H9 (cell line): ENCODE results near the gene TYW1. TPM values are rescaled to one million over a fixed set of nuclear protein-coding genes. Genes with fewer than 3 reads are reported as not detected.
"Not testable (repeated sequence)": the region's sequence is repeated elsewhere in the genome, so short reads cannot be mapped to it uniquely, and the experiment has no call there.

Experiments used
- DNase-seq: peaks from one replicate; pipeline ENCODE4 v3.0.0-alpha.2; 2017
- H2AFZ ChIP-seq: one replicate; pipeline ENCODE4 v1.6.1; 2013; ENCODE audit warnings: mild to moderate bottlenecking, low read length, control low read depth, moderate library complexity
- H2AK5ac ChIP-seq: 2 replicates; pipeline ENCODE4 v1.6.1; 2013; ENCODE audit warnings: low read length, control low read depth, mixed read lengths; ENCODE audit not compliant: insufficient read length
- H2BK120ac ChIP-seq: one replicate; pipeline ENCODE4 v1.6.1; 2013; ENCODE audit warnings: low read depth, mild to moderate bottlenecking, low read length, control low read depth, inconsistent platforms; ENCODE audit not compliant: poor library complexity, severe bottlenecking
- H2BK12ac ChIP-seq: 2 replicates; pipeline ENCODE4 v1.6.1; 2013; ENCODE audit warnings: low read length, control low read depth, mixed read lengths, low read depth; ENCODE audit not compliant: insufficient read length
- H2BK15ac ChIP-seq: 2 replicates; pipeline ENCODE4 v1.6.1; 2013; ENCODE audit warnings: low read depth, low read length, control low read depth
- H2BK20ac ChIP-seq: one replicate; pipeline ENCODE4 v1.6.1; 2013; ENCODE audit warnings: low read depth, mild to moderate bottlenecking, low read length, control low read depth, inconsistent platforms; ENCODE audit not compliant: poor library complexity, severe bottlenecking
- H2BK5ac ChIP-seq: 2 replicates; pipeline ENCODE4 v1.6.1; 2013; ENCODE audit warnings: low read length, control low read depth, mixed read lengths; ENCODE audit not compliant: insufficient read length
- H3K14ac ChIP-seq: 2 replicates; pipeline ENCODE4 v1.6.1; 2013; ENCODE audit warnings: low read length, control low read depth; ENCODE audit not compliant: insufficient read depth
- H3K18ac ChIP-seq: 2 replicates; pipeline ENCODE4 v1.6.1; 2013; ENCODE audit warnings: low read depth, mild to moderate bottlenecking, mixed read lengths, low read length, control low read depth; ENCODE audit not compliant: insufficient read length
- H3K23ac ChIP-seq: 2 replicates; pipeline ENCODE4 v1.6.1; 2013; ENCODE audit warnings: low read length, control low read depth, mixed read lengths, low read depth; ENCODE audit not compliant: insufficient read length
- H3K23me2 ChIP-seq: 2 replicates; pipeline ENCODE4 v1.6.1; 2013; ENCODE audit warnings: low read depth, mild to moderate bottlenecking, mixed read lengths, low read length, control low read depth; ENCODE audit not compliant: insufficient read length, poor library complexity, severe bottlenecking
- H3K27ac ChIP-seq: 2 replicates; pipeline ENCODE4 v1.5.1; 2013; ENCODE audit warnings: low read length, control low read depth, mixed read lengths, low read depth; ENCODE audit not compliant: insufficient read length
- H3K27me3 ChIP-seq: 2 replicates; pipeline ENCODE4 v1.6.1; 2013; ENCODE audit warnings: low read length, control low read depth, inconsistent platforms; ENCODE audit not compliant: insufficient read depth
- H3K4ac ChIP-seq: 2 replicates; pipeline ENCODE4 v1.6.1; 2013; ENCODE audit warnings: low read depth, mild to moderate bottlenecking, control low read depth, inconsistent platforms, low read length, moderate library complexity
- H3K4me1 ChIP-seq: 2 replicates; pipeline ENCODE4 v1.6.1; 2013; ENCODE audit warnings: low read length, control low read depth, inconsistent platforms; ENCODE audit not compliant: insufficient read depth
- H3K4me2 ChIP-seq: 2 replicates; pipeline ENCODE4 v1.6.1; 2013; ENCODE audit warnings: low read length, control low read depth, mixed read lengths; ENCODE audit not compliant: insufficient read length, insufficient read depth
- H3K56ac ChIP-seq: 2 replicates; pipeline ENCODE4 v1.6.1; 2013; ENCODE audit warnings: low read depth, mild to moderate bottlenecking, mixed read lengths, low read length, control low read depth; ENCODE audit not compliant: insufficient read length
- H3K79me1 ChIP-seq: 2 replicates; pipeline ENCODE4 v1.6.1; 2013; ENCODE audit warnings: low read depth, mild to moderate bottlenecking, moderate library complexity, low read length, control low read depth, inconsistent platforms; ENCODE audit not compliant: insufficient read depth, poor library complexity, severe bottlenecking
- H3K79me2 ChIP-seq: 2 replicates; pipeline ENCODE4 v1.6.1; 2013; ENCODE audit warnings: low read length, control low read depth, inconsistent platforms; ENCODE audit not compliant: insufficient read depth
- H3K9ac ChIP-seq: 2 replicates; pipeline ENCODE4 v1.6.1; 2013; ENCODE audit warnings: low read length, control low read depth, mixed read lengths; ENCODE audit not compliant: insufficient read length; ENCODE audit errors: extremely low read depth
- H3K9me3 ChIP-seq: one replicate; pipeline ENCODE4 v1.6.1; 2013; ENCODE audit warnings: low read depth, low read length, inconsistent platforms; ENCODE audit not compliant: control insufficient read depth
- H3T11ph ChIP-seq: one replicate; pipeline ENCODE4 v1.6.1; 2013; ENCODE audit warnings: mild to moderate bottlenecking, low read length, control low read depth, inconsistent platforms
- H4K20me1 ChIP-seq: one replicate; pipeline ENCODE4 v1.6.1; 2013; ENCODE audit not compliant: control insufficient read depth, insufficient read length, insufficient read depth
- H4K5ac ChIP-seq: 2 replicates; pipeline ENCODE4 v1.6.1; 2013; ENCODE audit warnings: low read depth, mild to moderate bottlenecking, mixed read lengths, low read length, control low read depth; ENCODE audit not compliant: insufficient read length
- H4K8ac ChIP-seq: replicated peaks from 2 replicates; pipeline ENCODE4 v1.6.1; 2013; ENCODE audit warnings: low read length, control low read depth, mixed read lengths, low read depth; ENCODE audit not compliant: insufficient read length
- H4K91ac ChIP-seq: 2 replicates; pipeline ENCODE4 v1.6.1; 2013; ENCODE audit warnings: low read depth, mild to moderate bottlenecking, moderate library complexity, mixed read lengths, low read length, control low read depth; ENCODE audit not compliant: insufficient read length
- H3K27ac Mint-ChIP-seq, 3 experiments: 2 replicates in 2 of 3; 3 replicates in 1 of 3; pipeline ENCODE4 v1.8.0; 2020 to 2021; ENCODE audit warnings: mixed read lengths in 3 of 3, mild to moderate bottlenecking in 1 of 3, moderate library complexity in 1 of 3
- H3K27me3 Mint-ChIP-seq: 2 replicates; pipeline ENCODE4 v1.8.0; 2021; ENCODE audit warnings: low read depth, mild to moderate bottlenecking, moderate library complexity, mixed read lengths
- H3K36me3 Mint-ChIP-seq, 3 experiments: 2 replicates in 2 of 3; 3 replicates in 1 of 3; pipeline ENCODE4 v1.8.0; 2020 to 2021; ENCODE audit warnings: low read depth in 3 of 3, mixed read lengths in 3 of 3; ENCODE audit not compliant: insufficient read depth in 1 of 3
- H3K4me1 Mint-ChIP-seq, 2 experiments: 2 replicates each; pipeline ENCODE4 v1.8.0; 2020; ENCODE audit warnings: mixed read lengths in 2 of 2
- H3K4me3 Mint-ChIP-seq, 2 experiments: 2 replicates in 1 of 2; 3 replicates in 1 of 2; pipeline ENCODE4 v1.8.0; 2020 to 2021; ENCODE audit warnings: mild to moderate bottlenecking in 2 of 2, mixed read lengths in 2 of 2, moderate library complexity in 1 of 2
- H3K9me3 Mint-ChIP-seq, 2 experiments: 2 replicates in 1 of 2; 3 replicates in 1 of 2; pipeline ENCODE4 v1.8.0; 2020; ENCODE audit warnings: mild to moderate bottlenecking in 2 of 2, mixed read lengths in 2 of 2, moderate library complexity in 1 of 2
- CTCF ChIP-seq: fragments of 200-600 bp; sonication (generic); conservative IDR thresholded peaks from 3 replicates; pipeline ENCODE4 v1.8.0; 2021; ENCODE audit warnings: antibody characterized with exemption, mild to moderate bottlenecking
- WGBS: extraction: QIAGEN DNeasy Blood & Tissue Kit; methylation state at CpG from one replicate; pipeline ENCODE4 v1.1.7; 2013; ENCODE audit warnings: missing lambda C conversion rate, low lambda C conversion rate, mixed read lengths; ENCODE audit not compliant: insufficient read length; ENCODE audit errors: extremely low coverage; 5-methylcytosine and 5-hydroxymethylcytosine counted together
- total RNA-seq: library from RNA; stranded (reverse); gene quantifications from 2 replicates; pipeline ENCODE4 v1.2.1, GENCODE V29; 2021

TYW1 gene
- total RNA-seq, 1 experiment from 2014 or later: 22.3 TPM

- H2BK20ac ChIP-seq, H2AFZ ChIP-seq, H3K9me3 Mint-ChIP-seq, H2BK5ac ChIP-seq, H3K4me1 ChIP-seq, H3K27ac ChIP-seq, H3K79me1 ChIP-seq, H4K8ac ChIP-seq, H3K9ac ChIP-seq, H2BK120ac ChIP-seq, H3K4ac ChIP-seq, H3T11ph ChIP-seq, H3K27ac Mint-ChIP-seq, H3K23ac ChIP-seq, H4K91ac ChIP-seq, H3K9me3 ChIP-seq, H3K18ac ChIP-seq, H2AK5ac ChIP-seq, DNase-seq, H3K4me1 Mint-ChIP-seq, H4K20me1 ChIP-seq, H3K27me3 Mint-ChIP-seq, H3K4me3 Mint-ChIP-seq, H3K14ac ChIP-seq, H4K5ac ChIP-seq, H3K23me2 ChIP-seq, H2BK12ac ChIP-seq, H2BK15ac ChIP-seq, H3K4me2 ChIP-seq, H3K56ac ChIP-seq, H3K79me2 ChIP-seq, H3K36me3 Mint-ChIP-seq, H3K27me3 ChIP-seq: not testable (repeated sequence)
- peak; percentile 62 for TF ChIP-seq CTCF
- WGBS: no CpG with 5 or more reads among the region's 2 CpGs
These were observed 44.2 kb downstream of the TYW1 start for GRCh38 chr7:67040832-67041231.

- not testable (repeated sequence) for DNase-seq, H3K56ac ChIP-seq, H3K4me1 ChIP-seq, H3K27me3 Mint-ChIP-seq, H3K9ac ChIP-seq, H2BK20ac ChIP-seq, H3K27me3 ChIP-seq, H3K79me2 ChIP-seq, H3K79me1 ChIP-seq, H3K4me3 Mint-ChIP-seq, H3K18ac ChIP-seq, H3K9me3 Mint-ChIP-seq, H2BK15ac ChIP-seq, H2BK5ac ChIP-seq, H3K23me2 ChIP-seq, H3K23ac ChIP-seq, H2AFZ ChIP-seq, H4K8ac ChIP-seq, H4K20me1 ChIP-seq, H2AK5ac ChIP-seq, H3K14ac ChIP-seq, H3K4ac ChIP-seq, H2BK12ac ChIP-seq, H3T11ph ChIP-seq, H3K9me3 ChIP-seq, H4K5ac ChIP-seq, H3K36me3 Mint-ChIP-seq, H4K91ac ChIP-seq, H3K4me2 ChIP-seq, H2BK120ac ChIP-seq, H3K27ac ChIP-seq
- peaks cover 10 to 12% of the 10 kb centered on the region in 2 experiments; a peak in 2 of 4 replicates for H3K4me1 Mint-ChIP-seq
- WGBS: no CpG with 5 or more reads among the region's 5 CpGs
- H3K27ac Mint-ChIP-seq: peak overlapping the region in 1 of 3 experiments; percentile 40; a peak in 1 of 7 replicates
These were observed 46.3 kb downstream of the TYW1 start for GRCh38 chr7:67042781-67043558.
